ENCODE data around the gene THY1. TPM values are rescaled to one million over a fixed set of nuclear protein-coding genes. Genes with fewer than 3 reads are reported as not detected.
"Not testable (repeated sequence)": the region's sequence is repeated elsewhere in the genome, so short reads cannot be mapped to it uniquely, and the experiment has no call there.

Gene THY1
- total and polyA plus RNA-seq, 8 donors, result 1.4 to 28.6 (median 4.4) TPM

DNA sequence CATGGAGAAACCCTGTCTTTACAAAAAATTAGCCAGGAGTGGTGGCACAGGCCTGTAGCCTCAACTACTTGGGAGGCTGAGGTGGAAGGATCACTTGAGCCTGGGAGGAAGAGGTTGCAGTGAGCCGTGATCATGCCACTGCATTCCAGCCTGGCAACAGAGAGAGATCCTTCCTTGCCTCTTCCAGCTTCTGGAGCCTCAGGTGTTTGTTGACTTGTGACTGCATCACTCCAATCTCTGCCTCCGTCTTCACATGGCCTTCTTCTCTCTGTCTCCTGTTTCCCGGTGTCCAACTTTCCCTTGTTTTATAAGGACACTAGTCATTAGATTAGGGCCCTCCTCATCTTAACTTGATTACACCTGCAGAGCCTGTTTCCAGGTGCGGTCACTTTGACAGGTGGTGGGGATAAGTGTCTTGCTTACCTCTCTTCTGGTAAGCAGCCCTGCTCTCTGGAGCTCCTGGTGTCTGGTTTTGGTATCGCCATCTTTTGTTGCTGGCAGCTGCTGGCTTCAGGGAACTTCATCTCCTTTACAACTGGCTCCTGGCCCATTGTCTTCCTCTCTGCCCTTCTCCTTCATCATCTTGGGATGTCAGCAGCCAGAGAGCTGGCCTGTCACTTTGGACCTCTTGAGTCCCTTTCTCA, 33.2 kb downstream of the THY1 start:
- intact Hi-C loops (cut with DNase I), result no loop called here
- ATAC-seq, result peak in 1 of 4 donors; percentile 28
- Histone ChIP-seq H3K4me3 (no peak overlapping the region), H3K27ac (no peak overlapping the region), H3K27me3 (no peaks in the 10 kb centered on the region), H3K4me1 (no peaks in the 10 kb centered on the region), H3K9me3 (no peaks in the 10 kb centered on the region), H3K36me3 (no peaks in the 10 kb centered on the region)
- WGBS, 2 donors, result 71 to 74% methylated on average over 5 of the region's 5 CpGs
- no peak for FAIRE-seq
- TF ChIP-seq, protein P1, sequence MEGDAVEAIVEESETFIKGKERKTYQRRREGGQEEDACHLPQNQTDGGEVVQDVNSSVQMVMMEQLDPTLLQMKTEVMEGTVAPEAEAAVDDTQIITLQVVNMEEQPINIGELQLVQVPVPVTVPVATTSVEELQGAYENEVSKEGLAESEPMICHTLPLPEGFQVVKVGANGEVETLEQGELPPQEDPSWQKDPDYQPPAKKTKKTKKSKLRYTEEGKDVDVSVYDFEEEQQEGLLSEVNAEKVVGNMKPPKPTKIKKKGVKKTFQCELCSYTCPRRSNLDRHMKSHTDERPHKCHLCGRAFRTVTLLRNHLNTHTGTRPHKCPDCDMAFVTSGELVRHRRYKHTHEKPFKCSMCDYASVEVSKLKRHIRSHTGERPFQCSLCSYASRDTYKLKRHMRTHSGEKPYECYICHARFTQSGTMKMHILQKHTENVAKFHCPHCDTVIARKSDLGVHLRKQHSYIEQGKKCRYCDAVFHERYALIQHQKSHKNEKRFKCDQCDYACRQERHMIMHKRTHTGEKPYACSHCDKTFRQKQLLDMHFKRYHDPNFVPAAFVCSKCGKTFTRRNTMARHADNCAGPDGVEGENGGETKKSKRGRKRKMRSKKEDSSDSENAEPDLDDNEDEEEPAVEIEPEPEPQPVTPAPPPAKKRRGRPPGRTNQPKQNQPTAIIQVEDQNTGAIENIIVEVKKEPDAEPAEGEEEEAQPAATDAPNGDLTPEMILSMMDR (IDR thresholded peaks at IDR 0.05), result no peak
- no peak for DNase-seq

DNA sequence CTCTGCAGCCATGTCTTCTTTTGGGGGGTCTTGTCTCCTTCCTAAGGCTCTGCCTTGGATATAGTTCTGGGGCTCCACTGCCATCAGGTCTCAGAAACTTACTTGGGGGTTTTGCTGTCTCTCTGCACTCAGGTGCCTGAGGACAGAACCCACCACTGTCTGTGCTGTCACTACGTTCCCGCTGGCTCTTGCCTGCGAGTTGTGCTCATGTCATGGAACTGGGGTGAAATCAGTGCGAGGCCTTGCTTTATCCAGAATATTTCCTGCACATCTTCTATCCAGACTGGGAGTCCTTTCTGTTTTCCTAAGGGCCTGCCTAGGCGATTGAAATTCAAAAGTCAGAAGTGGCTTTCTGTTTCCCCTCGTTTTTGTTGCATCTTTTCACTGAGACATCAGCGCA, 34.9 kb downstream of the THY1 start:
- FAIRE-seq, result no peak
- ATAC-seq, result no peak
- intact Hi-C loops (cut with DNase I), result no loop called here
- H3K9me3 ChIP-seq, result no peaks in the 10 kb centered on the region
- H3K27ac ChIP-seq, result no peak overlapping the region
- 82 to 89% methylated on average over 7 of the region's 7 CpGs for WGBS, 2 donors
- no peaks in the 10 kb centered on the region for H3K27me3 ChIP-seq
- H3K4me3 ChIP-seq, result no peak overlapping the region
- DNase-seq, result no peak
- no peaks in the 10 kb centered on the region for H3K4me1 ChIP-seq
- H3K36me3 ChIP-seq, result no peaks in the 10 kb centered on the region
- TF ChIP-seq, protein P1 (IDR thresholded peaks at IDR 0.05), result no peak

DNA sequence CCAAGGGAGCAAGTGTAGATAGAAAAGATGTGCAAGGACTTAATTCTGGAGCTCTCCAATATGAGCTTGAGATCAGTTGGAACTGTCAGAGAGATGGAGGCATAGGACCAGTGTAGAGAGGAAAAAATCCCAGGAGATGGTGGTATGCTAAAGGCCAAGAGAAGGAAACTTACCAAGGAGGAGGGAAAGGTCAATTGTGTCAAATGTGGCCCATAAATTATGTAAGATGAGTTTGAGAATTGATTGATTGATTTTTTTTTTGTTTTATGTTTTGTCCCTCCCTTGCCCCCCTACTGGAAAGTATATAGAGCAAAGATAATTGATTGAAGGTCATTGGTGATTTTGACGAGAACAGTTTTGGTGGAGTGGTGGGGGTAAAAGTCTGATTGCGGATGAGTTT, 38.6 kb downstream of the THY1 start:
- Histone ChIP-seq H3K9me3 (no peaks in the 10 kb centered on the region), H3K36me3 (no peaks in the 10 kb centered on the region), H3K4me1 (peaks cover 0 to 7% (median 4%) of the 10 kb centered on the region in 3 donors), H3K4me3 (no peak overlapping the region), H3K27me3 (no peaks in the 10 kb centered on the region), H3K27ac (no peak overlapping the region)
- TF ChIP-seq, protein P1 (IDR thresholded peaks at IDR 0.05), result no peak
- DNase-seq (no peak), ATAC-seq (no peak), FAIRE-seq (no peak)
- intact Hi-C loops (cut with DNase I), result no loop called here
- 52 to 73% methylated on average over 2 of the region's 2 CpGs for WGBS, 2 donors

DNA sequence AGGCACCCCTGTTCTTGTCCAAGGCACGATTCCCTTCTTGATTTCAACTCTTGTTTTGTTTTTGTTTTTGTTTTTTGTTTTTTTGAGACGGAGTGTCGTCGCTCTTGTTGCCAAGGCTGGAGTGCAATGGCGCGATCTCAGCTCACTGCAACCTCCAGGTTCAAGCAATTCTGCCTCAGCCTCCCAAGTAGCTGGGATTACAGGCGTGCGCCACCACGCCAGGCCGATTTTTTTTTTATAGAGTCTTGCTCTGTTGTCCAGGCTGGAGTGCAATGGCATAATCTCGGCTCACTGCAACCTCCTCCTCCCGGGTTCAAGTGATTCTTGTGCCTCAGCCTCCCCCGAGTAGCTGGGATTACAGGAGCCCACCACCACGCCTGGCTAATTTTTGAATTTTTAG, 40.5 kb downstream of the THY1 start:
- H3K36me3 ChIP-seq; H3K9me3 ChIP-seq; H3K27ac ChIP-seq; FAIRE-seq; intact Hi-C loops (cut with DNase I); DNase-seq; H3K27me3 ChIP-seq; H3K4me3 ChIP-seq; ATAC-seq: not testable (repeated sequence)
- 76 to 84% methylated on average over 14 of the region's 14 CpGs for WGBS, 2 donors
- peaks cover 4 to 11% (median 6%) of the 10 kb centered on the region in 3 donors for H3K4me1 ChIP-seq

DNA sequence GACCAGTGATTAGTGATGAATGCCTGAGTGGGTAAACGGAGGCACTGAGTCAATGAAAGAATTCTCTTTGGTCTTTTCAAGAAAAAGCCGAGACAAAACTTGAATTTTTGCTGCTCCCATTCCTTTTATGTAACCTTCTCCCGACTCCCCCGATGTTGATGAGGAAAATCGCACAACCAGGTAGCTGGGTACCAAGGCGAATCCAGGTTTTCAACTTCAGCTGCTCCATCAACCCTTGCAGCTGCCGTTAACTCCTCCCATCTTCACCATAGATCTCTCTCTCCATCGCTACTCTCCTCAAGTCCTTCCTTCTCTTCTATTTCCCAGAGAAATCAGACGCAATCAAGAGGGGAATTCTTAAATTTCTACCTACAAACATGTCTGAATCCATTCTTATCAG, 40.9 kb downstream of the THY1 start:
- Histone ChIP-seq H3K9me3 (no peaks in the 10 kb centered on the region), H3K4me1 (peaks cover 4 to 11% (median 7%) of the 10 kb centered on the region in 3 donors), H3K27ac (peak overlapping the region; percentile 2 to 68 (median 41)), H3K36me3 (no peaks in the 10 kb centered on the region), H3K4me3 (peak overlapping the region in 3 of 4 donors; percentile 35 to 62 (median 56)), H3K27me3 (no peaks in the 10 kb centered on the region)
- intact Hi-C loops (cut with DNase I), result no loop called here
- ATAC-seq (no peak), DNase-seq (no peak), FAIRE-seq (no peak)
- TF ChIP-seq, protein P1 (IDR thresholded peaks at IDR 0.05), result no peak
- 7 to 8% methylated on average over 9 of the region's 9 CpGs for WGBS, 2 donors

Data from pancreas (tissue), 10 donors.